Transverse colon (tissue), 3 donors: Measurements from ENCODE around the gene SCD5.

Source experiments
- CTCF ChIP-seq, 5 experiments: fragments of 200-600 bp in 3 of 5; fragments of 450-650 bp in 2 of 5; sonication (generic) in 3 of 5; IDR thresholded peaks; 1 replicate in 2 of 5; 2 replicates in 3 of 5; pipeline ENCODE4 v1.5.1; 2016 to 2017; ENCODE audit warnings: antibody characterized with exemption in 5 of 5, inconsistent platforms in 3 of 5, mild to moderate bottlenecking in 2 of 5, moderate library complexity in 1 of 5
- EP300 ChIP-seq: sonication (generic); formaldehyde crosslinking; IDR thresholded peaks from one replicate; pipeline ENCODE4 v1.6.1; 2017; ENCODE audit warnings: antibody characterized with exemption, low read depth
- POLR2A ChIP-seq: fragments of 450-650 bp; IDR thresholded peaks from one replicate; pipeline ENCODE4 v1.6.1; 2016; ENCODE audit warnings: antibody characterized with exemption, mild to moderate bottlenecking, moderate library complexity

DNA sequence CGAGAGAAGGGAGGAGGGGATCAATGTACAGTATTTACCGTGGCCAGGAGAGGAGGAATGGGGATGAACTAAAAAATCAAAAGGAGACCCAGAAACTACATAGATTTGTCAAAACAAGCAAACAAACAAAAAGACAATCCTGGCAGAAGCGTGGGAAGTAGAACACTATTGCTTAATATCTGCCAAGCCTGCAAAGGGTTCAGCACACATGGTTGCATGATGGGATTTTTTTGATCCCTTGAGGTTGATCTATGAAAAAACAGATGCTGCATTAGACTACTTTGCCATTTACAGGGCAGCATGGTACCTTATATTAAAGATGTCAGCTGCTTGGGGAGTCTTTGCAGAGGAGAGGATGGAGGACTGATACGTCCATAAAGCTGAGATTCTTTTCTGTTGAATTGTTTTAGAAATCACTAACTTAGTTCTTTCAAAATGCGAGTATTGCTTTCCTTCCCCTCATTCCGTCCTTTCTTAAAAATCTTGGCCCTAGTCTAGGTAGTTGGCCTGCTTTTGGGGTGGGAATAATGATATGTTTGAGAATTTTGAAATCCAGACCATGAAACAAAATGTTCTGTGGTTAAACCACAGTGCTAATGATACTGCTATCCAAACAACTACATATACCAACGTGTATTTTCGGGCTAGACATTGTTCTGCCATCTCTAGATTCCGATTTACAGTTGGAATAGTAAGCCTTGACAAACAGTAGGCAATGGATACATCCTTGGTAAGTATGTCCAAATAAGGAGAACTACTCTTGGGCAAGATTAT is 197.2 kb downstream of the SCD5 start:
- TF ChIP-seq CTCF (IDR thresholded peaks at IDR 0.05) (no peak), POLR2A (no peak), EP300 (no peak)
